ENCODE results near the gene BTBD18.

Gene BTBD18

GRCh38 chr11:57751676-57752253 lies at the start of gene BTBD18:
Gene BTBD18, minus strand, starts transcription at chr11:57751819. Its CDS starts 631 bp downstream, at chr11:57751188.
- DNase-seq = no peak

GRCh38 chr11:57801183-57801485 lies 49.5 kb upstream of the BTBD18 start:
- DNase-seq = no peak

GRCh38 chr11:57800444-57801182 lies 49.0 kb upstream of the BTBD18 start:
- DNase-seq = peak; percentile 75

GRCh38 chr11:57798905-57799559 lies 47.4 kb upstream of the BTBD18 start:
- DNase-seq = peak; percentile 39

- DNase-seq = no peak
Observed at GRCh38 chr11:57793351-57794115, 41.9 kb upstream of the BTBD18 start.

GRCh38 chr11:57792870-57793269 lies 41.3 kb upstream of the BTBD18 start:
- DNase-seq = peak; percentile 83

GRCh38 chr11:57792060-57792541 lies 40.5 kb upstream of the BTBD18 start:
- peak; percentile 100 for DNase-seq

GRCh38 chr11:57791321-57792059 lies 39.9 kb upstream of the BTBD18 start:
- no peak for DNase-seq

GRCh38 chr11:57788703-57789088 lies 37.1 kb upstream of the BTBD18 start:
- no peak for DNase-seq

- DNase-seq = peak; percentile 95
Observed at GRCh38 chr11:57787920-57788702, 36.5 kb upstream of the BTBD18 start.

- DNase-seq = no peak
Observed at GRCh38 chr11:57787006-57787604, 35.5 kb upstream of the BTBD18 start.

- no peak for DNase-seq
Observed at GRCh38 chr11:57786436-57786835, 34.8 kb upstream of the BTBD18 start.

- DNase-seq = peak; percentile 68
Observed at GRCh38 chr11:57785072-57785471, 33.5 kb upstream of the BTBD18 start.

GRCh38 chr11:57781529-57781943 lies 29.9 kb upstream of the BTBD18 start:
- DNase-seq = no peak

- no peak for DNase-seq
Observed at GRCh38 chr11:57779276-57779675, 27.7 kb upstream of the BTBD18 start.

GRCh38 chr11:57778318-57779037 lies 26.9 kb upstream of the BTBD18 start:
- DNase-seq = peak; percentile 28

GRCh38 chr11:57777969-57778317 lies 26.3 kb upstream of the BTBD18 start:
- DNase-seq = no peak

GRCh38 chr11:57776577-57777210 lies 25.1 kb upstream of the BTBD18 start:
- no peak for DNase-seq

- DNase-seq = no peak
Observed at GRCh38 chr11:57776031-57776521, 24.5 kb upstream of the BTBD18 start.

- no peak for DNase-seq
Observed at GRCh38 chr11:57775491-57775890, 23.9 kb upstream of the BTBD18 start.
